ENCODE data around the gene PGAP2. TPM values are rescaled to one million over a fixed set of nuclear protein-coding genes. Genes with fewer than 3 reads are reported as not detected.
"Not testable (repeated sequence)": the region's sequence is repeated elsewhere in the genome, so short reads cannot be mapped to it uniquely, and the experiment has no call there.

The PGAP2 gene
- total and polyA plus RNA-seq, 5 donors from 2014 or later: 11.4 to 16.7 (median 13.1) TPM

DNA sequence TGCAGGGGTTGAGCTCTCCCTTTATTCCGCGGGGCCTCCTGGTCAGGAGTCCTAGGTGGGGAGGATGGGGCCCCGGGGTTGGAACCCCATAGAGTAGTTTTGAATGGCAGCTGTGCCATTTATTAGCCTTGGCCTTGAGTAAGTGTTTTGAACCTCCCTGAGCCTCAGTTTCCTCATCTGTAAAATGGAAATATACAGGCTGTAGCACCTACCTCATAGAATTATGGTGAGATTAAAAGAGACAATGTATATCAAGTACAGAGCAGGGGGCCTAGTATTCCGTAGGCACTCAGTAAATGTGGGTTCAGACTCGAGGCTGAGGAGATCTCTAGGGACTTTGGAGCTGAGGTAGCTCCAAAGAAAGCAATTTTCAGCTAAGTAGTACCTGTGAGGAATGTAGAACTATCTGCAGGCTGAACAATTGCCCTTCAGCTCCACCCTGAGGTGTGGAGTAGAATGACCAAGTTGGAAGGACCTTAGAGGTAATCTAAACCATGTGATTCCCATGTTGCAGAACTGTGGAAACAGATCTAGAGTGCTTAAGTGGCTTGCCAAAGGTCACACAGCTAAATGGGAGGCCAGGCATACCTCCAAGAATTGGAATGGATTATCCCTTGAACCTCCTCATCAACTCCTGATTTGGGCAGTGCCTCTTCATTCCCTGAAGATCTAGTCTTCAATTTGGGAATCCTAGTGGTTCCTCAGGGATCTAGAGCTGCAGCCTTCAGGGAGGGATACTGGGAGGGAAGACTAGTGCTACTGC lies 682 bp downstream of the PGAP2 start:
- peak overlapping the region; percentile 58 for H3K4me3 ChIP-seq (ENCODE audit: low read depth, low read length)
- no peaks in the 10 kb centered on the region for H3K27me3 ChIP-seq (ENCODE audit: control insufficient read depth, insufficient read depth, low read length)
- no peaks in the 10 kb centered on the region for H3K36me3 ChIP-seq (ENCODE audit: control insufficient read depth, insufficient read depth, low read length)
- Mint-ChIP-seq H3K27ac (peak overlapping the region in 2 of 3 donors; percentile 81 to 86), H3K36me3 (peaks cover 17% of the 10 kb centered on the region), H3K4me3 (peak overlapping the region; percentile 89 to 97 (median 92)), H3K9me3 (no peaks in the 10 kb centered on the region), H3K27me3 (no peaks in the 10 kb centered on the region), H3K4me1 (peaks cover 6 to 26% (median 12%) of the 10 kb centered on the region in 4 donors)
- peak overlapping the region; percentile 63 for H3K27ac ChIP-seq (ENCODE audit: insufficient read depth, low read length, poor library complexity, severe bottlenecking)
- no peaks in the 10 kb centered on the region for H3K9me3 ChIP-seq (ENCODE audit: control insufficient read depth in 2 of 2, low read length in 2 of 2)
- peak; percentile 38 to 82 (median 64) for DNase-seq
- H3K4me1 ChIP-seq (ENCODE audit: control insufficient read depth, insufficient read depth, low read length, poor library complexity, severe bottlenecking): peaks cover 14% of the 10 kb centered on the region
- peak; percentile 82 to 84 for ATAC-seq (ENCODE audit: low read depth in 2 of 2)

DNA sequence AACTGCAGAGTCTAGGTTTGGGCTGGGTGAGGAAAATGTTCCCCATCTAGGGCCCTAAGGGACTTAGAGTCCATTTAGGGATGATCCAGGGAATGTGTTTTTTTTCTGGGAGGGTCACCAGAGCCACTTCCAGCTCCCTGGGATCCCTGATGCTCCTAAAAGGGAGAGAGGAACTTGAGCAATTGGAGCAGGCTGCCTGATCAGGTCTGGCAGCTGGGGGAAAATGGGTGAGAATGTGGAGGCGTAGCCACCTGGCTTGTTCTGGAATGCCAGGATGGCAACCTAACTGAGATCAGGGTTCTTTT lies 1.2 kb downstream of the PGAP2 start:
- peaks cover 14% of the 10 kb centered on the region for H3K4me1 ChIP-seq (ENCODE audit: control insufficient read depth, insufficient read depth, low read length, poor library complexity, severe bottlenecking)
- DNase-seq (no peak), ATAC-seq (ENCODE audit: low read depth in 2 of 2) (no peak)
- no peak overlapping the region for H3K4me3 ChIP-seq (ENCODE audit: low read depth, low read length)
- Mint-ChIP-seq H3K27ac (peak overlapping the region in 2 of 3 donors; percentile 30 to 52), H3K4me1 (peaks cover 6 to 26% (median 12%) of the 10 kb centered on the region in 4 donors), H3K9me3 (no peaks in the 10 kb centered on the region), H3K36me3 (peaks cover 17% of the 10 kb centered on the region), H3K4me3 (peak overlapping the region in 3 of 4 donors; percentile 68 to 97 (median 71)), H3K27me3 (no peaks in the 10 kb centered on the region)
- no peaks in the 10 kb centered on the region for H3K27me3 ChIP-seq (ENCODE audit: control insufficient read depth, insufficient read depth, low read length)
- H3K36me3 ChIP-seq (ENCODE audit: control insufficient read depth, insufficient read depth, low read length): no peaks in the 10 kb centered on the region
- no peaks in the 10 kb centered on the region for H3K9me3 ChIP-seq (ENCODE audit: control insufficient read depth in 2 of 2, low read length in 2 of 2)
- H3K27ac ChIP-seq (ENCODE audit: insufficient read depth, low read length, poor library complexity, severe bottlenecking): no peak overlapping the region

DNA sequence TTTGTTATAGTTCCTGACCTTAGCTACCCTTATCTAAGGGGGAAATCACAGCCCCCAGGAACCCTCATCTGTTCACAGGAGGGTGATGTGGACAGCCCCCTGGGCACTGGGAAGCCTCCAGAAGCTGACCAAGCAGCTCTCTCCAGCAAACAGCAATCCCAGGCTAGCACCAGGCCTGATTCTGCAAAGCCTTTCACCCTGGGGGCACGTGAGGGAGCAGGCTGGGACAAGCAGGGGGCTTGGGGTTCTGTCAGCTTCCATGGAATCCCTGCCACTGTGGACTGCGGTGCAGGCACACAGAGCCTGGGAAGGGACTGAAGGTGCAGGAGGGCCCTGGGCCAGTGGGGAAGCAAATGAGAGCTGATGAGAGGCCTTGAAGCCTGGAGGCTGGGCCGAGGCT lies 2.1 kb downstream of the PGAP2 start:
- no peaks in the 10 kb centered on the region for H3K9me3 Mint-ChIP-seq
- no peak overlapping the region for H3K27ac ChIP-seq (ENCODE audit: insufficient read depth, low read length, poor library complexity, severe bottlenecking)
- no peaks in the 10 kb centered on the region for H3K36me3 ChIP-seq (ENCODE audit: control insufficient read depth, insufficient read depth, low read length)
- no peaks in the 10 kb centered on the region for H3K9me3 ChIP-seq (ENCODE audit: control insufficient read depth in 2 of 2, low read length in 2 of 2)
- no peak for DNase-seq
- peaks cover 6 to 26% (median 12%) of the 10 kb centered on the region in 4 donors for H3K4me1 Mint-ChIP-seq
- peaks cover 17% of the 10 kb centered on the region for H3K36me3 Mint-ChIP-seq
- H3K27ac Mint-ChIP-seq: no peak overlapping the region
- no peak for ATAC-seq (ENCODE audit: low read depth in 2 of 2)
- H3K4me3 ChIP-seq (ENCODE audit: low read depth, low read length): no peak overlapping the region
- H3K27me3 ChIP-seq (ENCODE audit: control insufficient read depth, insufficient read depth, low read length): no peaks in the 10 kb centered on the region
- peaks cover 14% of the 10 kb centered on the region for H3K4me1 ChIP-seq (ENCODE audit: control insufficient read depth, insufficient read depth, low read length, poor library complexity, severe bottlenecking)
- H3K27me3 Mint-ChIP-seq: no peaks in the 10 kb centered on the region
- H3K4me3 Mint-ChIP-seq: peak overlapping the region in 2 of 4 donors; percentile 35 to 68

DNA sequence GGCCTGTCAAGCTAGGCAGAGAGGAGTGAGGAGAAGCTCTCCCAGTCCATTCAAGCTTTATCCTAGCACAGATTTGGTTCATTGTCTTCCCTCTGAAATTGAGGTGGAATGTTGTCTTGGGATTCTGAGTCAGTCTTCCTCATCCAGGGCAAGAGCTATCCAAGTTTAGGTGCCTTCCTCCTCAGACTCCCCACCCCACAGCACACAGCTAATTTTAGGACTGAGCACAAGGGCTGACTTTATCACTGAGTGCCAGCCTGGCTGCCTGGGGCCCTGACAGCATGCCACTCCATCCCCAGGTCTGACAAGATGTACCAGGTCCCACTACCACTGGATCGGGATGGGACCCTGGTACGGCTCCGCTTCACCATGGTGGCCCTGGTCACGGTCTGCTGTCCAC lies 2.6 kb downstream of the PGAP2 start:
- H3K4me3 ChIP-seq (ENCODE audit: low read depth, low read length): no peak overlapping the region
- no peaks in the 10 kb centered on the region for H3K9me3 ChIP-seq (ENCODE audit: control insufficient read depth in 2 of 2, low read length in 2 of 2)
- H3K27me3 ChIP-seq (ENCODE audit: control insufficient read depth, insufficient read depth, low read length): no peaks in the 10 kb centered on the region
- no peaks in the 10 kb centered on the region for H3K9me3 Mint-ChIP-seq
- H3K4me1 ChIP-seq (ENCODE audit: control insufficient read depth, insufficient read depth, low read length, poor library complexity, severe bottlenecking): peaks cover 14% of the 10 kb centered on the region
- H3K4me1 Mint-ChIP-seq: peaks cover 6 to 26% (median 12%) of the 10 kb centered on the region in 4 donors
- H3K27ac Mint-ChIP-seq: no peak overlapping the region
- no peak overlapping the region for H3K27ac ChIP-seq (ENCODE audit: insufficient read depth, low read length, poor library complexity, severe bottlenecking)
- H3K36me3 Mint-ChIP-seq: peaks cover 19% of the 10 kb centered on the region
- H3K36me3 ChIP-seq (ENCODE audit: control insufficient read depth, insufficient read depth, low read length): no peaks in the 10 kb centered on the region
- H3K27me3 Mint-ChIP-seq: no peaks in the 10 kb centered on the region
- DNase-seq: no peak
- ATAC-seq (ENCODE audit: low read depth in 2 of 2): no peak
- peak overlapping the region in 1 of 4 donors; percentile 25 for H3K4me3 Mint-ChIP-seq

DNA sequence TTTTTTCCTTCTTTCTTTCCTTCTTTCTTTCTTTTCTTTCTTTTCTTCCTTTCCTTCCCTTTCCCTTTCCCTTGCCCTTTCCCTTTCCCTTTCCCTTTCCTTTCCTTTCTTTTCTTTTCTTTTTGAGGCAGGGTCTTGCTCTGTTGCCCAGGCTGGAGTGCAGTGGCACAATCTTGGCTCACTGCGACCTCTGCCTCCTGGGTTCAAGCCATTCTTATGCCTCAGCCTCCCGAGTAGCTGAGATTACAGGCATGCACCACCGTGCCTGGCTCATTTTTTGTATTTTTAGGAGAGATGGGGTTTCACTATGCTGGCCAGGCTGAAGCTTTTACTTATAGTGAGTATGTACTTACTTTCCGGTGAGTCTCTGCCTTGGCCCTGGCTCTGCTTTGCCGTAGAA lies 6.5 kb downstream of the PGAP2 start:
- peak overlapping the region in 1 of 3 donors; percentile 43 for H3K27ac Mint-ChIP-seq
- H3K27ac ChIP-seq (ENCODE audit: insufficient read depth, low read length, poor library complexity, severe bottlenecking); H3K4me1 Mint-ChIP-seq; H3K9me3 Mint-ChIP-seq; H3K27me3 ChIP-seq (ENCODE audit: control insufficient read depth, insufficient read depth, low read length); H3K27me3 Mint-ChIP-seq; ATAC-seq (ENCODE audit: low read depth in 2 of 2); H3K4me1 ChIP-seq (ENCODE audit: control insufficient read depth, insufficient read depth, low read length, poor library complexity, severe bottlenecking); H3K36me3 ChIP-seq (ENCODE audit: control insufficient read depth, insufficient read depth, low read length); H3K4me3 Mint-ChIP-seq; H3K4me3 ChIP-seq (ENCODE audit: low read depth, low read length); DNase-seq; H3K9me3 ChIP-seq (ENCODE audit: control insufficient read depth in 2 of 2, low read length in 2 of 2): not testable (repeated sequence)
- H3K36me3 Mint-ChIP-seq: peaks cover 30% of the 10 kb centered on the region

DNA sequence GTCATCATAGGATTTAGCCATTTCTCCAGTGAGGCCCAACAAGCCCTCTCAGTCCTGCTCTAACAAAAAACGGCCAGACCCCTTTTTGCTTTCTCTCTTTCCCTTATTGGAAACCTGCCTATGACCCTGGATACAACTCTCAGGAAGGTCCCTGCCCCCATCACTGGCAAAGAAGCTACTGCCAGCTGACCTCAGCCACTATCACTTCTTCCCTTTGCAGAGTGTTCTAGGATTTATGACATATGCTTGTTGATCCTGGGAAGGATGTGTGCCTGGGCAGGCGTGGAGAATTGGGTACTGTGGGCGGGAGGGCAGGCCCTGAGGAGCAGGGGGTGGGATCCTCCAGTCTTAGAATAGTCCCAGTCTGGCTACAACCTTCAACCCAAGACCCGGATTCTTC lies 7.5 kb downstream of the PGAP2 start:
- H3K4me3 Mint-ChIP-seq: peak overlapping the region in 1 of 4 donors; percentile 67
- DNase-seq (no peak), ATAC-seq (ENCODE audit: low read depth in 2 of 2) (no peak)
- Histone ChIP-seq H3K4me1 (ENCODE audit: control insufficient read depth, insufficient read depth, low read length, poor library complexity, severe bottlenecking) (no peaks in the 10 kb centered on the region), H3K27me3 (ENCODE audit: control insufficient read depth, insufficient read depth, low read length) (no peaks in the 10 kb centered on the region), H3K36me3 (ENCODE audit: control insufficient read depth, insufficient read depth, low read length) (no peaks in the 10 kb centered on the region), H3K27ac (ENCODE audit: insufficient read depth, low read length, poor library complexity, severe bottlenecking) (no peak overlapping the region), H3K9me3 (ENCODE audit: control insufficient read depth in 2 of 2, low read length in 2 of 2) (no peaks in the 10 kb centered on the region), H3K4me3 (ENCODE audit: low read depth, low read length) (no peak overlapping the region)
- H3K4me1 Mint-ChIP-seq: peaks cover 0 to 5% (median 4%) of the 10 kb centered on the region in 4 donors
- H3K27me3 Mint-ChIP-seq: no peaks in the 10 kb centered on the region
- no peak overlapping the region for H3K27ac Mint-ChIP-seq
- H3K9me3 Mint-ChIP-seq: no peaks in the 10 kb centered on the region
- H3K36me3 Mint-ChIP-seq: peaks cover 31% of the 10 kb centered on the region

DNA sequence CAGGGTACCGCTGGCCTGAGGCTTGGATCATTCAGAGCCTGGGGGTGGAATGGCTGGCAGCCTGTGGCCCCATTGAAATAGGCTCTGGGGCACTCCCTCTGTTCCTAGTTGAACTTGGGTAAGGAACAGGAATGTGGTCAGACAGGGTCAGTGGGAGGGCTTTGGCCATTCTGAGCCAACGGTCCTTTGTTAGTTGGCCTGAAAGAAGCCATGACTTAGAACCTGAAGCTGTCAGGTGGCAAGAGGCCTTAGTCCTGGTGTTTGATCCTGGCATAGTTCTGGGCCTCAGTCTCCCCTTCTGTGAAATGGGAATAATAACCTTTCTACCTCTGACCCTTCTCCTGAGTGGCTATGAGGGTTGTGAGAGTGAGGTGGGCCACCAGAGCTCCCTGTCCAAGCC lies 8.3 kb downstream of the PGAP2 start:
- no peak for ATAC-seq (ENCODE audit: low read depth in 2 of 2)

DNA sequence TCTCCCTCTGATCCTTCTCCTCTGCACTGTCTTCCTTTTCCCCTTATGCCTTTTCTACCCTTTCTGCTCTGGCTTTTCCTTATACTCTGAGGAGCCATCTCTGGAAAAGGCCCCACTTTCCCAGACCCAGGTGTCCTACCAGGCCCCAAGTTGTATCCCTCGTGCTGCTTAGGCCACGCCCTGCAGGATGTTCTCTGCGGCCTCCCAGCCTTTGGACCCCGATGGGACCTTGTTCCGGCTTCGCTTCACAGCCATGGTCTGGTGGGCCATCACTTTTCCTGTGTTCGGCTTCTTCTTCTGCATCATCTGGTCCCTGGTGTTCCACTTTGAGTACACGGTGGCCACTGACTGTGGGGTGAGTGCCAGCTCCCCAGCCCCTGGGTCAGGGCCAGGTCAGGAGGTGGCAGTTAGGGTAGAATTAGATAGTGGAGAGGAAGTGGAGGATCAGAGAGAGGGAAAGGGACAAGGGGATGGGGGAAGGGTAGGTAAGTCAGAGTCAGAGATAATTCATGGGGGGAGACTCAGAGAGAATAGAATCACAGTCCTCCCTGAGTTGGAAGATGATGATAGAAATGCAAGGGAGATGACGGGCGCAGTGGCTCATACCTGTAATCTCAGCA lies 8.9 kb downstream of the PGAP2 start:
- H3K27ac ChIP-seq (ENCODE audit: insufficient read depth, low read length, poor library complexity, severe bottlenecking): no peak overlapping the region
- DNase-seq: no peak
- H3K27ac Mint-ChIP-seq: no peak overlapping the region

More for the DNA sequence above, 8.3 kb downstream of the PGAP2 start:
- Histone ChIP-seq H3K27me3 (ENCODE audit: control insufficient read depth, insufficient read depth, low read length) (no peaks in the 10 kb centered on the region), H3K36me3 (ENCODE audit: control insufficient read depth, insufficient read depth, low read length) (no peaks in the 10 kb centered on the region), H3K4me3 (ENCODE audit: low read depth, low read length) (no peak overlapping the region), H3K27ac (ENCODE audit: insufficient read depth, low read length, poor library complexity, severe bottlenecking) (no peak overlapping the region), H3K4me1 (ENCODE audit: control insufficient read depth, insufficient read depth, low read length, poor library complexity, severe bottlenecking) (no peaks in the 10 kb centered on the region), H3K9me3 (ENCODE audit: control insufficient read depth in 2 of 2, low read length in 2 of 2) (no peaks in the 10 kb centered on the region)
- H3K27ac Mint-ChIP-seq: no peak overlapping the region
- no peaks in the 10 kb centered on the region for H3K9me3 Mint-ChIP-seq
- no peaks in the 10 kb centered on the region for H3K27me3 Mint-ChIP-seq
- peaks cover 25% of the 10 kb centered on the region for H3K36me3 Mint-ChIP-seq
- no peak for DNase-seq
- H3K4me1 Mint-ChIP-seq: peaks cover 0 to 5% (median 4%) of the 10 kb centered on the region in 4 donors
- no peak overlapping the region for H3K4me3 Mint-ChIP-seq

More for the DNA sequence above, 8.9 kb downstream of the PGAP2 start:
- Mint-ChIP-seq H3K9me3 (no peaks in the 10 kb centered on the region), H3K4me1 (peaks cover 0 to 5% (median under 1%) of the 10 kb centered on the region in 4 donors), H3K36me3 (peaks cover 21% of the 10 kb centered on the region), H3K4me3 (no peak overlapping the region), H3K27me3 (no peaks in the 10 kb centered on the region)
- Histone ChIP-seq H3K27me3 (ENCODE audit: control insufficient read depth, insufficient read depth, low read length) (no peaks in the 10 kb centered on the region), H3K36me3 (ENCODE audit: control insufficient read depth, insufficient read depth, low read length) (no peaks in the 10 kb centered on the region), H3K4me1 (ENCODE audit: control insufficient read depth, insufficient read depth, low read length, poor library complexity, severe bottlenecking) (no peaks in the 10 kb centered on the region), H3K9me3 (ENCODE audit: control insufficient read depth in 2 of 2, low read length in 2 of 2) (no peaks in the 10 kb centered on the region), H3K4me3 (ENCODE audit: low read depth, low read length) (no peak overlapping the region)
- no peak for ATAC-seq (ENCODE audit: low read depth in 2 of 2)
